D721Med (cell line): ENCODE results near the gene C16orf82.

ENCODE experiments used
- DNase-seq: peaks from one replicate; pipeline ENCODE4 v3.0.0; 2011; ENCODE audit warnings: low spot score; ENCODE audit not compliant: insufficient read length
- FAIRE-seq: peaks from 2 replicates; lab custom pipeline; 2011; peaks lifted over from hg19 to GRCh38; lab: Jason Lieb, UNC
- TF ChIP-seq, protein P1 (sequence below): IDR thresholded peaks from 2 replicates; pipeline ENCODE4 v1.5.1; 2012; ENCODE audit warnings: mild to moderate bottlenecking, control low read depth; ENCODE audit not compliant: insufficient read depth; ENCODE audit errors: missing control alignments

Gene C16orf82

DNA sequence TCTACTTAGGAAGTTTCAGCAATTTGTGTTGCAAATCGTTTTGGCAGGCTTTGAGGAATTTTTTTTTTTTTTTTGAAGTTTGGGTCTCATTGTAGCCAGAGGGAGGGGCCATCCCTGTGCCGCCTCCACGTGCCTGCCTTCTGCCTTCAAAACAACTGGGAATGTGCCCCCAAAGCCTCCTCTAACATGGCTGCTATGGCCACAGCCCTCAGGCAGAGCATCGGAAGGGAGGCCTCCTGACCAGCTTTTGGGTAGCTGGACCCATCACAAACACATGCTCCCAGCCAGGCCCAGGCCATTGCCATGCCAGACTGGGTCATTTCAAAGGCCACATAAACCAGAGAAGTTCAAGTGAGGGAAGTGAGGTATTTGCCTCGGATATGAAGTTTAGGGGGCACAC is 21.5 kb downstream of the C16orf82 start:
- TF ChIP-seq, protein P1, sequence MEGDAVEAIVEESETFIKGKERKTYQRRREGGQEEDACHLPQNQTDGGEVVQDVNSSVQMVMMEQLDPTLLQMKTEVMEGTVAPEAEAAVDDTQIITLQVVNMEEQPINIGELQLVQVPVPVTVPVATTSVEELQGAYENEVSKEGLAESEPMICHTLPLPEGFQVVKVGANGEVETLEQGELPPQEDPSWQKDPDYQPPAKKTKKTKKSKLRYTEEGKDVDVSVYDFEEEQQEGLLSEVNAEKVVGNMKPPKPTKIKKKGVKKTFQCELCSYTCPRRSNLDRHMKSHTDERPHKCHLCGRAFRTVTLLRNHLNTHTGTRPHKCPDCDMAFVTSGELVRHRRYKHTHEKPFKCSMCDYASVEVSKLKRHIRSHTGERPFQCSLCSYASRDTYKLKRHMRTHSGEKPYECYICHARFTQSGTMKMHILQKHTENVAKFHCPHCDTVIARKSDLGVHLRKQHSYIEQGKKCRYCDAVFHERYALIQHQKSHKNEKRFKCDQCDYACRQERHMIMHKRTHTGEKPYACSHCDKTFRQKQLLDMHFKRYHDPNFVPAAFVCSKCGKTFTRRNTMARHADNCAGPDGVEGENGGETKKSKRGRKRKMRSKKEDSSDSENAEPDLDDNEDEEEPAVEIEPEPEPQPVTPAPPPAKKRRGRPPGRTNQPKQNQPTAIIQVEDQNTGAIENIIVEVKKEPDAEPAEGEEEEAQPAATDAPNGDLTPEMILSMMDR, result no peak
- FAIRE-seq, result no peak

DNA sequence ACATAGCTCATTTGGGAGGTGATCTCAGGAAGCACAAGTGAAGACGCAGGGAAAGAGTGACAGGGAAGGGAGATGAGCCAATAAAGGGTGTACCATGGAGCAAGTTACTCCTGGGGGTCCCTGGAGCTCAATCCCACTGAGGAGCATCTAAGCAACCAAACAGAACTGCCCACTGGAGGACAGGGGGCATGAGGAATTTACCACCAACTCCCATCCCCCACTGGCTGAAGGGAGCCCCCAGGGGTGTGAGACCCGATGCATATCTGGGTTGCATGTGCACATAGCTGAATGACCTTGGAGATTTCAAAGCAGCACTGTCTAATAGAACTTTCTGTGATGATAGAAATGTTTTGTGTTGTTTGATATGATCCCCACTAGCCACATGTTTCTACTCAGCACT is 29.6 kb downstream of the C16orf82 start:
- FAIRE-seq, result no peak
- TF ChIP-seq, protein P1, result no peak
- no peak for DNase-seq

More for the DNA sequence above, 21.5 kb downstream of the C16orf82 start:
- no peak for DNase-seq

DNA sequence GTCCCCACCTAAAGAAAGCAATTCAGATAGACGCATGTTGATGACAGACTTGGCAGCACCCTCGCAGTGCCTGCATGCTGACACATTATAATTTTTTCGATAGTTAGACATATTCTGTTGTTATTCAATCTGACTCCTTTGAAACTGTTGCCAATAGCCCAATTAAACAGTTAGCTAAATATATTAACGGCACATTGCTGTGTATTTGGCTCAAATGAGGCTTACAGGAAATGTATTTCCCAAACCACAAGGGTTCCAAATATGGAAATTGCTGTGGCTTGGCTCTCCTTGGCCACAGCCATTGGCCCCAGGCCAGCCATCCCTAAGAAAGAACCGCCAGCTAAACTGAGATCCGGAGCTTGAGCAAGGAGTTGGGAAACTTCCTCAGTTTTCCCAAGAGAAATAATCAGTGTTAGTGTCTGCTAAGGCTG is 31.1 kb downstream of the C16orf82 start:
- TF ChIP-seq, protein P1, result no peak
- DNase-seq (no peak), FAIRE-seq (no peak)

DNA sequence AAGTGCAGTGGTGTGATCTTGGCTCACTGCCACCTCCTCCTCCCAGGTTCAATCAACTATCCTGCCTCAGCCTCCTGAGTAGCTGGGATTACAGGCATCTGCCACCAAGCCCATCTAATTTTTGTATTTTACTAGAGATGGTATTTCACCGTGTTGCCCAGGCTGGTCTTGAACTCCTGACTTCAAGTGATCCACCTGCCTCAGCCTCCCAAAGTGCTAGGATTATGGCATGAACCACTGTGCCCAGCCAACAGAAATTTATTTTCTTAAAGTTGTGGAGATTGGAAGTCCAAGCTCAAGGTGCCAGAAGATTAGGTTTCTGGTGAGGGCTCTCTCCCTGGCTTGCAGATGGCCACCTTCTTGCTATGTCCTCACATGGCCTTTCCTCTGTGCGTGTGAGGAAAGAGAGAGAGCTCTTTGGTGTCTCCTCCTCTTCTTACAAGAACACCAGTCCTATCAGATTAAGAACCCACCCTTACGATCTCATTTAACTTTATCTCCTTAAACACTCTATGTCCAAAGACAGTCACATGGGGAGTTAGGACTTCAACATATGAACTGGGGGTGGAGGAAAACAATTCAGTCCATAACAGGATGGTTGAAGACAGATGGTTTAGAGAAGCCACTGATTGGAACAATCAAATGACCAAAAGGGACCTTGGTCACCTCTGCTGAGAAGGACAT is 31.8 kb downstream of the C16orf82 start:
- no peak for DNase-seq
- TF ChIP-seq, protein P1, result no peak
- no peak for FAIRE-seq

DNA sequence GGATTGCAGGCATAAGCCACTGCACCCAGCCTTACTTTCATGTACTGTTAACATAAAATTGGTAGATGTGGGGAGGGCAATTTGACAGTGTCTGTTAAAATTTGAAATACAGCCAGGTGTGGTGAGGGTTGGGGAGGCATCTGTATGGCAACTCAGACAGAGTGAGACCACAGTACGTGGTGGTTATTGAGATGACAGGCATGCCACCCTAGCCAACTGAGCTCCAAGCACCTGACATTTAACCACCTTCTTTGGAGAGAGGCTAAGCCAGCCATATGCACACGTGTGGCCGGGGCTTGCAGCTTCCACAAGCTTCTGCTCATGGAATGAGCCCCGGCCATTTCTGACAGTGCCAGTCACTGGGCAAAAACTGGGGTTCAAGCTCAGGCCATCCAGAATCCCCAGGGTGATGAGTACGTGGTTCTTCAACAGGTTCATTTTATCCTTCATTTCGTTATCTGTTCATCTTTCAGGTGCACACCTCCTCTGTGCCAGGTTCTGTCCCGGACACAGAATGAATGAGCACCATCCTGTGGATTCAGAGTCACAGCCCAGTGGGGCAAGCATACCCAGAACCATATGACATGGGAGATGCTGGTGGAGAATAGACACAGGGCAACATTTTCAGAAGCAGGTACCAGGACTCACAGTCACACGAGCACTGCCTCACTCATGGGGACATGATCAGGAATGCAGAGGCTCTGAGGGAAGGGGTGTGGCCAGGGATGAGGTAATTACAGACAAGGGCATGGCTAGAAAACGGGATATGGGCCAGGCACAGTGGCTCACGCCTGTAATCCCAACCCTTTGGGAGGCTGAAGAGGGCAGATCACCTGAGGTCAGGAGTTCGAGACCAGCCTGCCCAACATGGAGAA is 36.2 kb downstream of the C16orf82 start:
- TF ChIP-seq, protein P1, result no peak
- FAIRE-seq (no peak), DNase-seq (no peak)

DNA sequence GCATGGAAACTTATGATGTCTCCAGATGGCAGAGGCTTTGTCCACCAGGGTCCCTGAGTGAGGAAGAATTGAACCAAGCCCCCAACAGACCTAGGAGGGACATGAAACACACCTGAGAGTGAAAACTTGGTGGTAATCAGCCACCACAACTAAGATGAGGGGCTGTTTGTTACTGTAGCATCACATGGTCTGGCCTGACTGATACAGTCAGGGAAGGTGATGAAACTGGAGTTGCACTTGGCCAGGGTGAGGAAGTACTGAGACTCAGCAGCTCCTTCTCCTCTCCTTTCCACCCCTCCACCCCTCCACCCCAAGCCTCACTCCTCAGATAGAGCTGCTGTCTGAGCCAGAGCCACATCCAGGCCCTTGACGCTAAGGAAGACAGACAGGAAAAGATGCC is 37.2 kb downstream of the C16orf82 start:
- FAIRE-seq, result no peak
- no peak for DNase-seq
- TF ChIP-seq, protein P1, result no peak
